Measurements from ENCODE around the gene SUSD1.

SUSD1 gene

GRCh38 chr9:111993319-111993718 is 181.8 kb downstream of the SUSD1 start:
- DNase-seq (ENCODE audit: low read depth) = no peak
- no peak overlapping the region for H3K4me3 ChIP-seq (ENCODE audit: low read depth, low read length)
- TF ChIP-seq POLR2A (IDR thresholded peaks at IDR 0.05; ENCODE audit: extremely low read depth, insufficient read length) = no peak
- no peak for TF ChIP-seq MAX (IDR thresholded peaks at IDR 0.05; ENCODE audit: low read depth, low read length)
- TF ChIP-seq MYC (IDR thresholded peaks at IDR 0.05; ENCODE audit: low read depth, low read length) = no peak
- TF ChIP-seq CTCF (IDR thresholded peaks at IDR 0.05; ENCODE audit: low read depth, low read length) = no peak

- TF ChIP-seq MYC (IDR thresholded peaks at IDR 0.05; ENCODE audit: low read depth, low read length) (no peak), MAX (IDR thresholded peaks at IDR 0.05; ENCODE audit: low read depth, low read length) (no peak), POLR2A (IDR thresholded peaks at IDR 0.05; ENCODE audit: extremely low read depth, insufficient read length) (no peak)
- DNase-seq (ENCODE audit: low read depth) = no peak
These were observed 182.6 kb downstream of the SUSD1 start for GRCh38 chr9:111992523-111992922.

GRCh38 chr9:111991179-111991578 is 183.9 kb downstream of the SUSD1 start:
- TF ChIP-seq CTCF (IDR thresholded peaks at IDR 0.05; ENCODE audit: low read depth, low read length) (no peak), MAX (IDR thresholded peaks at IDR 0.05; ENCODE audit: low read depth, low read length) (no peak), MYC (IDR thresholded peaks at IDR 0.05; ENCODE audit: low read depth, low read length) (no peak), POLR2A (IDR thresholded peaks at IDR 0.05; ENCODE audit: extremely low read depth, insufficient read length) (no peak)

More at GRCh38 chr9:111992523-111992922, 182.6 kb downstream of the SUSD1 start:
- H3K4me3 ChIP-seq (ENCODE audit: low read depth, low read length) = no peak overlapping the region

More at GRCh38 chr9:111991179-111991578, 183.9 kb downstream of the SUSD1 start:
- no peak for DNase-seq (ENCODE audit: low read depth)
- no peak overlapping the region for H3K4me3 ChIP-seq (ENCODE audit: low read depth, low read length)
